IPS DF 4.7 (cell line): ENCODE data around the gene BAHCC1.
A peak's percentile ranks its signal among the peaks of the same experiment; 100 is the strongest.
"Not testable (repeated sequence)": the region's sequence is repeated elsewhere in the genome, so short reads cannot be mapped to it uniquely, and the experiment has no call there.

Experiments used
- DNase-seq: peaks from one replicate; pipeline ENCODE4 v3.0.0-alpha.2; 2013; ENCODE audit warnings: low spot score; ENCODE audit errors: extremely low read depth

BAHCC1 gene

DNA sequence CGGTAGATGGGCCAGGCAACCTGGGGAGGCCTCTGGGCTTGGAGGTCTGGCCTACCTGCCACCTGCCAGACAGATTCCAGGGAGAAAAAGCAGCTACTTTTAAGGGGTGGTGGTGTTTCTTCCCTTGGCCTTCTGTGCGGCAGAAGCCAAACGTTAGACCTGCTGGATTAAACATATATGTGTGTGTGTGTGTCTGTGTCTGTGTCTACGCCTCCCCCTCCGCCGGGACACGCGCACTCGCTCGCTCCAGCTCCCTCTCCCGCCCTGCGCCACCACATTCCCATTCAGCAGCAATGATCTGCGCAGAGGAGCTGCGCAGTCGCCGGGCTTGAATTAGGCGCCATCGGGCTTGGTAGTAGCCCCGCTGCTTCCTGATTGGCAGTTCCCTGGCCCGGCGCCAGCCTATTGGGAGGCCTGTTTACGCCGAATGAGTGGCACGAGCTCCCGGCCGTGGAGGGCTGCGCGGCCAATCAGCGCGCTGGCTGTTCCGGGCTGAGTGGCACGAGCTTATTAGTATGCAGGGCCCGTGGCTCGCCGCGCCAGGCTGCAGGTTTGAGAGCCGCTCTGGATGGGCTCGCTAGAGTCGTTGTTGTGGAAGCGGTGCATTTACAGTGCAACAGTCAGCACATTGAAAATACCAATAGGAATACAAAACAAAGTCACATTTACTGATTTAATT, at the start of gene BAHCC1:
TSS of gene BAHCC1 (plus strand) at position 537 of the 679 bp plus-strand sequence. CDS start 4,283 bp downstream, outside the sequence.
- peak; percentile 83 for DNase-seq

DNA sequence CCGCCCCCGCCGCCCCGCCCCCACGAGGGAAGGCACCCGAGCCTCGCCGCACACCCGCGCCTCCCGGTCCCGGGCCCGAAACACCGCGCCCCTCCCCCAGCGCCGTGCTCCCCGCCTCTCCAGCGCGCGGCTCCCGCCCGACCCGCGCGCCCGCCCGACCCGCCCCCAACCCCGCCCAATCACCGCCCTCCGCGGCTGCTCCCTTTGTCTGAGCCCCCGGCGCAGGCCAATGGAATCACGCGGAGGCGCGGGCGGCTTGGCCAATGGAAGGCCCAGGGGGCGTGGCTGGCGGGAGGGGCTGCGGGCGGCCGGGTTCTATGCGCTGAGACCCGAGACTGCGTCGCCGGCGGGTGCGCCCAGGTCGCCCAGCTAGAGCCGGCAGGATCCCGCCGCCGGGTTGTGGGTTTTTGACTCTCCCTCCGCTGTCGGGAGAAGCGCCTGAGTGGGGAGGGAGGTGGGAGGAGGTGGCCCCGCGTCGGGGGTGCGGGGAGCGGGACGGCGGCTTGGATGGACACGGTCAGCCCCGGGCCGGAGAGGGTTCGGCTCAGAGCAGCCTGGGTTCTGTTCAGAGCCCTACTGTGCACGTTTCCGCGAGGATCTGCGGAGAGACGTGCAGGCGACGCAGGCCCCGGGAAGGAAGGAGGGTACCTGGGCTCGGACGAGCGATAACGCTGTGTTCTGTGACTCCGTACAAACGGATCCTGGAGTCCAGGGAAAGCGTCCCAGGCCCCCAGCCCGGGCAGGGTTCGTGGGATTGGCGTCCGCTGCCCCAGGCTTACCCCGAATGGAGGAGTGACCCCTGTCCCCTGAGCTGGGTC, 49.0 kb upstream of the BAHCC1 start:
- no peak for DNase-seq

DNA sequence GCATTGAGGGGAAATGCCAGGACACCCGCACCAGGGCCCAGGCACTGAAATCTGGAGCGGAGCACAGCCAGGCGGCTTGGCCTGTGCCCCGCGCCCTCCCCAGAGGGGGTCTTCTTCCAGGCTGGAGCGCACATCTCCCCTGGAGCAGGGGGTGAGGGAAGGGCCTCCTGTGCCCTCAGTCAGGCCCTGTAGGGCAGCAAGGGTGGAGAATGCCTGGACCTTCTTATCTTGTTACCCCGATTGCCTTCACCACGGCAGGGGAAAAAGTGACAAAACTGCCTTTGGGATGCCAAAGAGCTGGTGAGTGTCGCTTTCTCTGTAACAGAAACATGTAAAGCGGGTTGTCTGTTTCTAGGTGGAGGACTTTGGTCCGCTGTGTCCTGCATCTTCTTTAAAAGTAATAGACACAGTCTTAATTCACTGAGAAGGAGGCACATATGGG, 48.3 kb upstream of the BAHCC1 start:
- DNase-seq: no peak

DNA sequence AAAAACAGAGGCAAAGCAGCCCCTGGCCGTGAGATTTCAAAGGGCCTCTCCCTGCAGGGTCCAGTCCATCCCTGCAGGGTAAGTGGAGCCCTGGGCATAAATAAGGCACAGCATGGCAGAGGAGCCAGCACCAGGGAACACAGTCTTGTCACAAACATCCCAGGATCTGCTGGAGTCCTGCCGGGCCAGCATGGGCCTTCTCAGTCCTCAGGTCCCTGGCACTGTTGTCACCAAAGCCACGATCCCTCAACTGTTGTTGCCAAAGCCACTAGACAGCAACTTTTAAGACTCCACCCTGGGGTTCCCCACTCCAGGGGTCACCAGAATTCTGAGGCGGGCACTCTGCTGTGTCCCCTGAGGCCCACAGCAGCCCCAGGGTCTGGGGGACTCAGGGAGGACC, 47.8 kb upstream of the BAHCC1 start:
- DNase-seq: no peak

DNA sequence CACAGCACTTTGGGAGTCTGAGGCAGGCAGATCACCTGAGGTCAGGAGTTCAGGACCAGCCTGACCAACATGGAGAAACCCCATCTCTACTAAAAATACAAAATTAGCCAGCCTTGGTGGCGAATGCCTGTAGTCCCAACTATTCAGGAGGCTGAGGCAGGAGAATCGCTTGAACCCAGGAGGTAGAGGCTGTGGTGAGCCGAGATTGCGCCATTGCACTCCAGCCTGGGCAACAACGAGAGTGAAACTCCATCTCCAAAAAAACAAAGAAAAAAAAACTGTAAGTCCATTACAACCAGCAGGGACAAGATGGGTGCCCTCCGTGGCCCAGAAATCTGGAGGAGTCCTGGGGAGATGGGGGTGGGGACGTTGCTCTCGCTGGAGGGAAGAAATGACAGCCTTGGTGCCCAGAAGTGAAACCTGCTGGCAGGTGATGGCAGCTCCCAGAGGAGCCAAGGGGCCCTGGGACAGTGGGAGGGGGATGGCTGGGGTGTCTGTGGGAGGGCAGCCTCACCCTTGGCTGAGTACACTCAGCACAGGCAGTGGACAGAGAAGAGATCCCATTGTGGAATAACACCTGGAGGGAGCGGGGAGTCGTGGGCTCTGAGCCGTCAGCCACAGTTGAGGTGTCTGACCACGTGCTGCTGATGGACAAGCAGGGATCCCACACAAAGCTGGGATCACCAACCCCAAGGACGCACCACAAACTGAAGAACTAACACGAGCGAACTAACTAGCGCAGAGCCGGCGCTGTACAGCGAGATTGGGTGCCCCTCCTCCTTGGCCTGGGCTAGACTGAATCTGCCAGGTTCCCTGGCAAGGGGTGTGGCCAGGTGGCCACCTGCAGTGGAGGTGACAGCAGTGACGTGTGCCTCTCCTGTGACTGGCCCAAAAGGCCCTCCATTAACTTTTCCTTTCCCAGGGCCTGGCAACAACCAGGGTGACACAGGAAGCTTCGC, 46.9 kb upstream of the BAHCC1 start:
- DNase-seq: no peak

DNA sequence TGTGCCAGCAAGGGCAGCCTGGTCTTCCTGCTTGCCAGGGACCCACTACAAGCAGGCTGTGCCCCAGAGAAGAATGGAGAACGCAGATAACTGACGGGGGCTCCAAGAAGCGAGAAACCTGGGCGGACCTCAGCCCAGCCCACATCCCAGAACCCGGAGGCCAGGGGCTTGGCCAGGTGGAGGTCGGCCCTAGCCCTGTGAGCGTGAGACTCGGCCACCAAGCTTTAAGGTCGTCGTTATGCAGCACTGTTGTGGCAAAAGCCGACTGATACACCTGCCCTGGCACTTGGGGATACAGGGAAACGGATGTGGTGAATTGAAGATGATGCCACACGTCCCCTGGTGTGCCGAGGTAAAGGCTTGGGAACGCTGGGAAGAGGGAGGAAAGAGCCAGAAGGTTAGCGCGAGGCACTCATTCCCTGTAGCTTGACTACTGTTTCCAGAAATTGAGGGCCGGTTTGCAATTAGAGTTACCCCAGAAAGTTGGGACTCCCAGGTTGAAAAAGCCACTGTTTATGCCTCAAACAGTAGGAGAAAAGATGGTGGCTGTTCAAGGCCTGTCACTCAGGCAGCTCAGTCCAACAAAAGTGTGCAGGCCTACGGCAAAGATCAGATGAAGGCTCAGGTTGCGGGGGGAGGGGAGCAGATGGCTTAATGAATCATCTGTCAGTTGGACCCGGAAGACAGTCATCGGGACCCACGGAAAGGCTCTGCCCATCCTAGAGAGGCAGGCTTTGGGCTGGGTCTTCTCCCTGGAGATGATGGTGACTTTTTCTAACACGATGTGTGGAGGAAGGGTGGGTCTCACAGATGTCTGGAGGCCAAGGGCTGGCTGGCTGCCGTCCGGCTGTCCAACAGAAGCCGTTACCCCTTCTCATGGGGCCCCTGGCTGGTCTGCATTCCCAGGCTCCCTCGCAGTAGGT, 45.6 kb upstream of the BAHCC1 start:
- no peak for DNase-seq

DNA sequence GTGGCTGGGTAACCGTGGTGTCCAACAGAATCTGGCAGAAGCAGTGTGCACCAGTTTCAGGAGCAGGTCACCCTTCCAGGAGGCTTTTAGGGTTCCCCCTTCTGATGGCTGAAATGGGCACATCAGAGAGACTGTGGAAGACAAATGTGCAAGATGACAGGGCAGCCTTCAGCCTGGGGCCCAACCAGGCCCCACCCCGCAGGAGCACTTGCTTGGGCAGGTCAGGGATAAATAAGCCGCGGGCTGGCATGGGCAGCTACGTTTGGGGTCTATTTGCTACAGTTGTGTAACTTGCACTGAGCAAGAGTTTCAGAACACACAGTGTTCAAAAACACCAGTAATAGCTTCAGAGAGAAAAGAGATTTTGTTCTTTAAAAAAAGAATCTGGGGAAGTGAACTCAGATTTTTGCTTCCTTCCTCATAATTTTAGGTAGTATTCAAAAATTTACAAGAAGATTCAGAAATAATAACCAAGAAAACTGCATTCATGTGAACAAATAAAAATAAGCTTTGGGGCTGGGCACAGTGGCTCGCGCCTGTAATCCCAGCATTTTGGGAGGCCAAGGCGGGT, 44.9 kb upstream of the BAHCC1 start:
- no peak for DNase-seq

DNA sequence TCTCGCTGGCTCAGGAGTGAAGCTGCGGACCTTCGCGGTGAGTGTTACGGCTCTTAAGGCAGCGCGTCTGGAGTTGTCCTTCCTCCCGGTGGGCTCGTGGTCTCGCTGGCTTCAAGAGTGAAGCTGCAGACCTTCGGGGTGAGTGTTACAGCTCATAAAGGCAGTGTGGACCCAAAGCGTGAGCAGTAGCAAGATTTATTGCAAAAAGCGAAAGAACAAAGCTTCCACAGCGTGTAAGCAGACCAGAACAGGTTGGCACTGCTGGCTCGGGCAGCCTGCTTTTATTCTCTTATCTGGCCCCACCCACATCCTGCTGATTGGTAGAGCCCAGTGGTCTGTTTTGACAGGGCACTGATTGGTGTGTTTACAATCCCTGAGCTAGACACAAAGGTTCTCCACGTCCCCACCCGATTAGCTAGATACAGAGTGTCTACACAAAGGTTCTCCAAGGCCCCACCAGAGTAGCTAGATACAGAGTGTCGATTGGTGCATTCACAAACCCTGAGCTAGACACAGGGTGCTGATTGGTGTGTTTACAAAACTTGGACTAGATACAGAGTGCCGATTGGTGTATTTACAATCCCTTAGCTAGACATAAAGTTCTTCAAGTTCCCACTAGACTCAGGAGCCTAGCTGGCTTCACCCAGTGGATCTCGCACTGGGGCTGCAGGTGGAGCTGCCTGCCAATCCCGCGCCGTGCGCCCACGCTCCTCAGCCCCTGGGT, 43.8 kb upstream of the BAHCC1 start:
- DNase-seq: not testable (repeated sequence)

DNA sequence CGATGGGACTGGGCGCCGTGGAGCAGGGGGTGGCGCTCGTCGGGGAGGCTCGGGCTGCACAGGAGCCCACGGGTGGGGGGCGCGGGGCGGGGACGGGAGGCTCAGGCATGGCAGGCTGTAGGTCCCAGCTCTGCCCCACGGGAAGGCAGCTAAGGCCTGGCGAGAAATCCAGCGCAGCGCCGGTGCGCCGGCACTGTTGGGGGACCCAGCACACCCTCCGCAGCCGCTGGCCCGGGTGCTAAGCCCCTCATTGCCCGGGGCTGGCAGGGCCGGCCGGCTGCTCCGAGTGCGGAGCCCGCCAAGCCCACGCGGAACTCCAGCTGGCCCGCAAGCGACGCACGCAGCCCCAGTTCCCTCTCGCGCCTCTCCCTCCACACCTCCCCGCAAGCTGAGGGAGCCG, 43.2 kb upstream of the BAHCC1 start:
- DNase-seq: not testable (repeated sequence)

DNA sequence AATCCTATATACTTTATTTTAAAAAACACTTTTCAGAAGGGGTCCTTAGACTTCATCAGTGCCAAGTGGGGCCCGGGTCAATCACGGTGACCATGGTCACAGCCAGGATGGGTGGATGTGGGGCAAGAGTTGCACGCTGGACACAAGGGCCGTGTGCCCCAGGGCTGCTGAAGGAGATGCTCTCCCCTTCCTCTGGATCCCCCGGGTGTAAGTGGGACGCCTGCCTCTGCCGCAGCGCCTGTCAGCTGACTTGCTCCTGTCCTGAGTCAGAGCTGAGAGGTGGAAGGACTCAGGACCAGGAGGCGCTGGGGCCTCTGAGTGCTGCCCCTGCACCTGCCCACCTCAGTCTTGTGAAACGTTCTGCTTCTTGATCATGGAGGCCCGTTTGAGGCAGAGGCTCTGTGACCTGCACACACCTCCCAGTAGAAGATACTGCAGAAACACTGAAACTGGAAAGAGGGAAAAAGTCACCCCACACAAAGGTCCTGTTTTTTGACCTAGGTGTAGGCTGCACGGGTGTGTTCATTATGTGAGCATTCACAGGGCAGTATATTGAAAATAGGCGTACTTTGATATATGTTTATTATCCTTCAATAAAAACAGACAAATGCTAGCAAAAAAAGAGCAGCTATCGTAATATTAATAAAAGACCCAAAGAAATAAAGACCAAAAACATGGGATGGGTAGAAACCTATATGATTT, 40.9 kb upstream of the BAHCC1 start:
- no peak for DNase-seq

DNA sequence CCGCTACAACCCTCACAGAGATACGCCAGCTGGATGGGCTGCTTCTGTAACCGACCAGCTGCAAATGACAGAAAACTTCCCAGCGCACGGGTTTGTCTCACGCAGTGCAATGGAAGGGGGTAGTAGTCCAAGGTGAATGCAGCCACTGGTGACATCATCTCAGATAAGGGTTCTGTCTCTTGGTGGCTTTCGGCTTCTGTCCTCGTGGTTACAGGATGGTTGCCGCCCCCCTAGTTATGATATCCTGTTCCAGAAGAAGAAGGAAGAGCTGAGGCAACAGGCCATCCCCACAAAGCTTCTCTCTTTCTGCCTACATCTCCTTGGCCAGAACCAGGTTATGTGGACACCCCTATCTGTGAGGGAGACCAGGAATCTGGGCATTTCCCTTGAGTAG, 40.3 kb upstream of the BAHCC1 start:
- DNase-seq: no peak

DNA sequence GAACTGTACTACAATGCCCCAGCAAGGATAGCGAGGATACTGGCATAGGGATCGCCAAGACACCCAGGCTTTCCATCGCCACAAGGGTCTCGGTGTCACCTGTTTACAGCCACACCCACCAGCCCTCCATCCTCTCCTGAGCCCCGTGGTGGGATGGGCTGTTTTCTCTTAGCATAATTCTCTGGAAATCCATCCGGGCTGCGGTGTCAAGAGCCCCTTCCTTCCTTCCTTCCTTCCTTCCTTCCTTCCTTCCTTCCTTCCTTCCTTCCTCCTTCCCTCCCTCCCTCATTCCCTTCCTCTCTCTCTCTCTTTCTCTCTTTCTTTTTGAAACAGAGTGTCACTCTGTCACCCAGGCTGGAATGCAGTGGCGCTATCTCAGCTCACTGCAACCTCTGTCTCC, 36.0 kb upstream of the BAHCC1 start:
- DNase-seq: no peak

DNA sequence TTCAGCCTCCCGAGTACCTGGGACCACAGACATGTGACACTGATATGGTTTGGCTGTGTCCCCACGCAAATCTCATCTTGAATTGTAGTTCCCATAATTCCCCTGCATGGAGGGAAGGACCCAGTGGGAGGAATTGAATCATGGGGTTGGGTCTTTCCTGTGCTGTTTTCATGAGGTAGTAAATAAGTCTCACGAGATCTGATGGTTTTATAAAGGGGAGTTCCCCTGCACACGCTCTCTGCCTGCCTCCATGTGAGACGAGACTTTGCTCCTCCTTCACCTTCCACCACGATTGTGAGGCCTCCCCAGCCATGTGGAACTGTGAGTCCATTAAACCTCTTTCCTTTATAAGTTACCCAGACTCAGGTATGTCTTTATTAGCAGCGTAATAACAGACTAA, 33.3 kb upstream of the BAHCC1 start:
- DNase-seq: not testable (repeated sequence)

DNA sequence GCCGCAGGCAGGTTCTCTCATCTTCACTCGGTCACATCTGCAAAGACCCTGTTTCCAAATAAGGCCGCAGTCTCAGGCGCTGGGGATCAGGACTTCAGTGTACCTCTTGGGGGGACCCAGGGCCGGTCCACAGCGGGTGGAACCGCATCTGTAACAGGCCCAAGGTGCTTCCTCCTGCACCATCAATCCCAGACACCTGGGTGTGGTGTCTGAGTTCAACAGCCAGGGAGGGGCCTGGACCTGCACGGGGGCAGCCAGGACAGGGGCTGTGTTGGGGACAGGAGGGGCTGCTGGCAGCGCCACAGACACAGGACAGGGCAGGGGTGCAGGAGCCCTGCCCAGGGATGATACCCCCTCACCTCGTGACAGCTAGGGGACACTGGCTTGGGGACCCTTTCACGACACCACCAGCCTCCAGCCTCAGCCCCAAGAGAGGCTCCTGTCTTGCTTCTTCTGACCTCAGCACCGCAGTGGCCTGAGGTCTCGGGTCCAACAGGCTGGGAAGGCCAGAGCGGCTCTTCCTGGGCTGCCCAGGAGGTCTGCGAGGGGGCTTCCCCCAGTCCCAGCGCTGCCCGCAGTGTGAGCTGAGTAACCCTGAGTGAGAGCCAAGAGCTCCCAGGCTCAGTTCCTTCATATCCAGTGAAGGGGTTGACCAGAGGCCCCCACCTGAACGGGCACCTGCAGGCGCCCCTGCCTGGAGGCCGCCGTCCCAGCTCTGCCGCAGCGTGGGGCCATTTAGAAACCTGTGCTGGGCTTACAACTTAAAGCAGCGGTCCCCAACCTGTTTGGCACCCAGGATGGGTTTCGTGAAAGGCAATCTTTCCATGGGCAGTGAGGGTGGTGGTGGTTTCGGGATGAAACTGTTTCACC, 30.7 kb upstream of the BAHCC1 start:
- DNase-seq: no peak

DNA sequence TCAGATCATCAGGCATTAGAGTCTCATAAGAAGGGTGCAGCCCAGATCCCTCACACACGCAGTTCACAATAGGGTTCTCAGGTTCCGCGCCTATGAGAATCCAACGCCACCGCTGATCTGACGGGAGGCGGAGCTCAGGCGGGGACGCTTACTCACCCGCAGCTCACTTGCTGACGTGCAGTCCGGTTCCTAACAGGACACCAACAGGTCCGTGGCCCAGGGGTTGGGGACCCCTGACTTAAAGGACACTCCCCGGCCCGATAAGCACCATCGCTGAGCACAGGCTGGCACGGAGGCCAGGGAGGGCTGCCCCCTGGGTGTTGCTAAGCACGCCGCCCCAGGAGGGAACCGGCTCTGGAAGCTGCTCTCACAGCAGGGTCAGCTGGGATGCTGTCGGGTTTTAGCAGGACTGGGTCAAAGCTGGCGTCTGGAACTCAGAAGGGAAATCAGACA, 30.1 kb upstream of the BAHCC1 start:
- DNase-seq: no peak

DNA sequence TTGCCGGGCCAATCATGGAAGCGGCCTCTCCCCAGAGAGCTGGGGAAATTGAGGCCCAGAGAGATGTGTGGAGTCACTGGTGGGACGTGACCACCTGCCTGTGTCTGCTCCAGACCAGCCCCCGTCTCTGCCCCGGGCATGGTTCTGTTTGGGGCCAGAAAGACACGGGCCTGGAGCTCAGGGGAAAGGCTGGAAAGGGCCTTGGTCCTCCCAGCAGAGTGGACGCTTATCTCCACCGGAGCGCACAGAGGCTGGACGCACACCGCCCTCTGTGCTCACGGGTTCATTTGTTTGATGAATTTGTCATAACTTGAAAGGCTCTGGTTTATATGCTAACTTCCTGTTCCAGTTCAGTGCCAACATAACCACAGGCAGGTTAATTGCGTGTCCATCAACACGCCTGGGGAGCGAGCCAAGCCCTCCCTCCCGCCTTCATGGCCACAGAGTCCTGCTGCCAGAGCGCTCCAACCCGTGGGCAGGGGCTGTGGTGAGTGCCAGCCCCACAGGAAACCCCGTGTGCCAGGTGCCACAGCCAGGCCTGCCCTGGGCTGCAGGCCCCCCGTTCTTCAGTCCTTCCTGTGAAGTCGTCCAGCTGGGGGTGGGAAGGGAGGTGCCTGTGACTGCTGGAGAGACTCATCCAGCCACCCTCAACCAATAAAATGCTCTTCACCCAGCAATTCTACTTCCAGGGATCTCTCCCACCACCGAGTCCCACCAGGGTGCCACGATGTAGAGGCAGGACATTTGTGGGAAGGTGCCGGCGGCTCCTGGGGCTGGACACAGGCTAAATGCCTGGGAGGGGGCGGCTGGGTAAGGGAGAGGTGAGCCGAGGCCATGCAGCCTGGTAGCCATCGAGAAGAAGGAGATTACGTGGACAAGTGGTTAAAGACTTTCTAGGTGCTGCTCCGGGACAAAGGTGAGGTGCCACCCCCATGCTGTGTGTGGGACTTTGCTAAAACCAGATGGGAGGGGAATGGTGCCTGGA, 29.4 kb upstream of the BAHCC1 start:
- no peak for DNase-seq

DNA sequence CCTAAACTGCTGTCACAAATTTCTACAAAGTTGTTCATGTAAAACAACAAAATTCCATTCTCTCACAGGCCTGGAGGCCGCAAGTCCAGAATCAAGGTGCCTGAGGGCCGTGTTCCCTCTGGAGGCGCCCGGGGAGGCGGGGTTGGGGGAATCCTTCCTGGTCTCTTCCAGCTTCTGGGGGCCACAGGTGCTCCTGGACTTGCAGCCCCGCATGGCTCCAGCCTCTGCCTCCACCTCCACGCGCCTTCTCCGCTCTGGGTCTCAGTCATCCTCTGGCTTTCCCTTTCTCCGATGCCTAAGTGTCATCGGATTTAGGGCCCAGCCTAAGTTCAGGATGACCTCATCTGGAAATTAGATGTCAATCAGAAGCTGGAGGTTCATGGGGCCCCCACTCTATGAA, 28.6 kb upstream of the BAHCC1 start:
- no peak for DNase-seq
